Motor neuron (in vitro differentiated cells): Measurements from ENCODE around the gene BHLHE41. TPM values are rescaled to one million over a fixed set of nuclear protein-coding genes. Genes with fewer than 3 reads are reported as not detected.

Experiments
- ATAC-seq, 8 experiments: fragments of 200-7000 bp; cut with Tn5 transposase; replicated peaks in 6 of 8; 2 replicates each; pipeline ENCODE4 v1.8.0; 2021; ENCODE audit warnings: mild to moderate bottlenecking in 8 of 8, moderate library complexity in 8 of 8
- H3K27ac ChIP-seq, 2 donors: fragments of 250-450 bp; sonication (Bioruptor Pico); 2 replicates each; pipeline ENCODE4 v1.9.0; 2021; ENCODE audit warnings: antibody characterized with exemption in 2 of 2, mild to moderate bottlenecking in 2 of 2, moderate library complexity in 1 of 2
- H3K4me1 ChIP-seq, 2 donors: fragments of 250-450 bp; sonication (Bioruptor Pico); replicated peaks in 1 of 2; 2 replicates each; pipeline ENCODE4 v1.6.1; 2021; ENCODE audit warnings: antibody characterized with exemption in 2 of 2, mild to moderate bottlenecking in 2 of 2, moderate library complexity in 1 of 2
- H3K4me3 ChIP-seq, 5 donors: fragments of 250-450 bp; sonication (Bioruptor Pico); 2 replicates each; pipeline ENCODE4 v1.9.0; 2021; ENCODE audit warnings: antibody characterized with exemption in 5 of 5, mild to moderate bottlenecking in 5 of 5, moderate library complexity in 4 of 5
- WGBS, 10 experiments: fragments of 450-650 bp; shearing (Covaris generic); methylation state at CpG; one replicate each; pipeline ENCODE4 v1.0.0; 2022; 5-methylcytosine and 5-hydroxymethylcytosine counted together
- in situ Hi-C, 9 experiments: fragments of 400-800 bp; cut with MboI; loops; one replicate each; pipeline ENCODE4 v1.15.0; 2021; ENCODE audit warnings: low sequenced_read_pairs in 9 of 9, low pct_unique_long_range_greater_than_20kb in 2 of 9; ENCODE audit not compliant: unreplicated experiment in 9 of 9
- total RNA-seq, 8 experiments: library from RNA; unstranded; fragments of 300-600 nt; gene quantifications; 2 replicates each; pipeline versions ENCODE4 v1.2.3 to v1.2.4, GENCODE V29; 2022

BHLHE41 gene
- total RNA-seq, 8 experiments from 2014 or later: 0.14 to 42.1 (median 0.52) TPM; not detected in 1

DNA sequence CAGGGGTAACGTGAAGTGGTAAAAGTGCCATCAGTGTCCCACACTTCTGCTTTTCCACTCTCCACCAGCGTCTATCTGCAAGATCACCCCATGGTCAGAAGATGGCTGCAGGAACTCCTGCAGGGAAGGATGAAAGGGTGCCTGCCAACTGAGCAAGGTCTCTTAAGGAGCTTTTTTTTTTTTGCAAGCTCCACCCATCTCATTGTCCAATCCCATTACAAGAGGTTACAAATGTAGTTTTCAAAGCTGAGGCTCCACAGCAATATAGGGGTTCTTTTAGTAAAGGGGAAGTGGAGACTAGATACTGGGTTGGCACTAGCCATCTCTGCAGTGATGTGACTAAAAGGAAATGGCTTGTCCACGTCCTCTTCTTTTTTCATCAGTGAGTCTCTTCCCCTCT lies 5.9 kb upstream of the BHLHE41 start:
- ATAC-seq: no peak
- Histone ChIP-seq H3K4me1 (peaks cover 0 to 3% of the 10 kb centered on the region in 2 donors), H3K4me3 (no peak overlapping the region), H3K27ac (no peak overlapping the region)
- WGBS, 10 experiments: 53 to 100% (median 80%) methylated on average over 1 to 3 of the region's 3 CpGs; no CpG with 5 or more reads in 1 of the 10 experiments
- in situ Hi-C loops: no loop called here

DNA sequence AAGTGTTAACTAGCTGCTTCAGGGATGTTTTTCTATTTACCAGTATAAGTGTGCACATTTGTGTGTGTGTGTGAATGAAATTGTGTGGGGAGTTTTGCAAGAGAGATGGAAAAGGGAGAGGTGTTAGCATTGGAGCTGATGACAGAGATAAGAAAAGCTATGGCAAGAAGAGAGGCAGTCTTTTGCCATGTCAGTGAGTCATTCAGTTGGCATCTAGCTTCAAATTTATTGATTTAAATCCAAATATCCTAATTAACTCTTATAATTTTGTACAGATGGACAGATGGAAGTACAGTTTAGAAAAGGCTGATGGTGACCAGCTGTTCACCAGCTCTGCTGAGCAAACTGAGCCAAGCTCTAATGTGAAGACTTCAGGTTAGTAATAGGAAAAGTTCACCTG lies 3.3 kb upstream of the BHLHE41 start:
- peaks cover 5 to 7% of the 10 kb centered on the region in 2 donors for H3K4me1 ChIP-seq
- H3K4me3 ChIP-seq: no peak overlapping the region
- in situ Hi-C loops: no loop called here
- no peak overlapping the region for H3K27ac ChIP-seq
- no peak for ATAC-seq

DNA sequence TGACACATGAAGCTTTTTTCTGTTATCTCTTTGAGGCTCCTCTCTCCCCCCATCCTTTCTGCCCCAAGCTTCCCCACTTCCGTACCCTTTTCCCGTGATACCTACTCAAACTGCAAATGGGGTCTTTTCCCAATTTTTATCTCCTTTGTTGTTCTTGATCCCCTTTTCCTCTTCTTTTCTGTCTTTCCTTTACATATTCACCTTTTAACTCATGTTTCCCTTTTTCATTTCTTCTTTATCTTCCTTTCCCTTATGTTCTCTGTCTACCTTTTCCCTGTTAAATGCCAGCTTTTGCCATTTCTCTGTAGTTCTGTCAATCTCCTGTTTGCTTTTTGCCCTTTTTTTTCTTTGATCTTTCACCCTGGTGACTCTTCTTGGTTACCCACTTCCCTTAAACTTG lies 2.6 kb upstream of the BHLHE41 start:
- Histone ChIP-seq H3K27ac (no peak overlapping the region), H3K4me3 (peak overlapping the region in 1 of 5 donors; percentile 57), H3K4me1 (peaks cover 7 to 9% of the 10 kb centered on the region in 2 donors)
- 49 to 100% (median 61%) methylated on average over 2 of the region's 2 CpGs; no CpG with 5 or more reads in 1 of the 10 experiments for WGBS, 10 experiments
- no peak for ATAC-seq
- in situ Hi-C loops: no loop called here

DNA sequence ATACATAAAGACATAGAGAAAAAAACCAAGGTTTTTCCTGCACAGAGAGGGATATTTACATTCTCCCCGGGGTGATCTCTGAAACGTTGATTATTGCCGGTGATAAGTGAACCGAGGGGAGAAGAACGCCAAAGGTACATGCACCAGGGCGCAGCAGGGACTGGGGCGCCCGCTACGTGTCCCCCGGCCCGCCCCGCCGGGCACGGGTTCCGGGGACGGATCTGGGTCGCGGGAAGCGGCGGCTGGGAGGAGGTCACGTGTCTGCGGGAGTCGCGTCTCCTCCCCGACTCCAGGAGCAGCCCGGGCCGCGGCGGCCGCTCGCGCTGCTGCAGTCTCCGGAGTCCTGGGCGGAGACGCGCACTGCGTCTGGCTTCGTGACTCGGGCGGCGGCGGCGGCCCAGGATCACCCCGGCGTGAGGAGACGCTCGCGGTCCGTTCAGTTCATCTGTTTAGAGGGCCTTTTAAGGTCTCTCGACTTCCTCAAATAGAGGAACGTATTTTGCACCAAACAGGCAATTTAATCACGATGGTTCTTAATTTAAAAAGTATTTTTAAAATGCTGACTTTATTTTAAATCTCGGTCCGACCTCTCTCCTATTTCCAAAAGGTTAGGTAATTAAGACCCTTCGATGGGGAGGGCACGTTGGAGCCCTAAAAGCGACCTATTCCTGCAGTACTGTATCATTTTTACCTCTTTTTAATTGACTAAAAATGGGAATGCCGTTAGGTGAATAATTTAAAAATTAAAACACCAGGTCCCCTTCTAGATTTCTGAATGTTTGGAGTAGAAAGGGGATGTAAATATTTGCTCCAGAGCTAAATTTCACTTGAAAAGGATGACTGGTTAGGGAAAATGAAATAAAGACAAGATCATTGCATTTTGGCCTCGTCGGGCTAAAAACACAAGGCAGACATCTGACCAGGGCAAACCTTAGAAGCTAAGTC lies 1.8 kb upstream of the BHLHE41 start:
- Histone ChIP-seq H3K4me3 (peak overlapping the region; percentile 38 to 57 (median 49)), H3K4me1 (peaks cover 7 to 9% of the 10 kb centered on the region in 2 donors), H3K27ac (peak overlapping the region; percentile 44 to 80)
- in situ Hi-C loops: no loop called here
- peak; percentile 50 to 75 (median 66) for ATAC-seq
- 0 to 50% (median 13%) methylated on average over 4 to 24 of the region's 60 CpGs for WGBS, 10 experiments

DNA sequence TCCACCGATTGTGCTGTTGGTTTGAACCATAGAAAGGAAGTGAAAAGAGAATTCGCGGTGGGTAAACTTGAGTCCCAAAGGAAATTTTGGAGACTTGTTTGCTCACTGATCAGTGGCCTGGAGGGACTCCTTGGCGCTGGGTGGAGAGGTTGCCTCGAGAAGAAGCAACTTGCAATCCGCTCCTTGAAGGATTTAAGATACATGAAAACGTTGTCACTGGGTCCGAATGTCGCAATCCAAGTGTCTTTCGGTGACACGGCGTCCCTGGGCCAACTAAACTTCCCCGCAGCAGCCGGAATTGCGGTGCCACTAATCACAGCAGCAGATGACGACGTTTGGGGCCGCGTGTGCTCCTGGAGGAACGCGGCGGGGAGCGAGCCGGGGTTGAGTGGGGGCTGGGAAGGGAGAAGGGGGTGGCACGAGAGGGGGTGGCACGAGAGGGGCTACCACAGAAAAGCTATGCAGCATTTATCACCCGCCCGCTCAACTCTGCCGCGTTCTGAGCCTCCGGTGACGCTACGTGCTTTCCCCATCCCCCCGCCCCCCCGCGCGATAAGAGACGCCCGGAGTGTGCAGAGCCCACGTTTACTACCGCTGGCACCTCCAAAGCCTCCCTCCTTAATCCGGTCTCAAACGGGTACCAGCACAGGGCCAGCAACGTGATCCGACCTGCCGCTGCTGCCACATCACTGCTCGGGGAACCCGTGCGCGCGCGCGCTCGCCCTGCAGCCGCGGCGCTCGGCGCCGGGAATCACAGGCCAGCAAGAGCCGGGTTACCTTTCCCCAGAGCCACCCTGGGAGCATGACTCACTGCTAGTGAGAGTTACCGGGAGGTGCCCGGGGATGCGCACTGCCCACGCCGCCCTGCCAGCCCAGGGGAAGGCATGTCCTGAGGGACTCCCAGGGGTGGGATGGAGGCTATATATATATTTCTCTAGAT lies 833 bp upstream of the BHLHE41 start:
- ATAC-seq: peak; percentile 52 to 84 (median 78)
- peaks cover 7 to 9% of the 10 kb centered on the region in 2 donors for H3K4me1 ChIP-seq
- peak overlapping the region; percentile 44 to 80 for H3K27ac ChIP-seq
- peak overlapping the region; percentile 38 to 57 (median 49) for H3K4me3 ChIP-seq
- WGBS, 10 experiments: 0 to 2% (median 0%) methylated on average over 1 to 10 of the region's 66 CpGs; no CpG with 5 or more reads in 3 of the 10 experiments
- in situ Hi-C loops: no loop called here

DNA sequence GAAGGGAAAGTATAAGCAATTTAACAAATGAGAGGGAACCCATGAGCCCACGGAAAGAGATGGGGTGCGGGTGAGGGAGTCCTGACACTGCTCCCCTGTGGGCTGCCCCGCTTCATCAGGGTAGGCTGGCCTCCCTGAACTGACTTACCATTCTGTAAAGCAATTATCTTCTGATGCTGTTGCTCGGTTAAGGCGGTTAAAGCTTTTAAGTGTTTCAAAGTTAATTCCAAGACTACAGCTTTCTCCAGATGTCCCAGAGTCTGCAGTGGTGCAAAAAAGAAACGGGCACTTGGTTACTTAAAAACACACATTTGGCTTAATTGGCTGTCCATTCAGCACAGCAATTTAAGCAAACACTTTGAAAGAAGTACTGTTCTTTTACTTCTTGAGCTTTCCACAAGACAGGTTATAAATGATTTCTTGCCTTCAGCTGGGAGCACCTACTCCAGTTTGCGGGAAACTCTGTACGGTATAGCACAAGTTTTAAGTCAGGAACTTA lies 1.3 kb downstream of the BHLHE41 start:
- Histone ChIP-seq H3K27ac (no peak overlapping the region), H3K4me1 (peaks cover 7 to 9% of the 10 kb centered on the region in 2 donors), H3K4me3 (peak overlapping the region in 4 of 5 donors; percentile 38 to 57 (median 55))
- ATAC-seq: no peak
- in situ Hi-C loops: loop anchor here in 3 of 9 experiments (25.0 kb wide), 1 partner anchor 514 kb away; no protein-coding TSS in a partner anchor
- WGBS, 10 experiments: 0 to 19% (median 3%) methylated on average over 1 to 8 of the region's 8 CpGs; no CpG with 5 or more reads in 2 of the 10 experiments

DNA sequence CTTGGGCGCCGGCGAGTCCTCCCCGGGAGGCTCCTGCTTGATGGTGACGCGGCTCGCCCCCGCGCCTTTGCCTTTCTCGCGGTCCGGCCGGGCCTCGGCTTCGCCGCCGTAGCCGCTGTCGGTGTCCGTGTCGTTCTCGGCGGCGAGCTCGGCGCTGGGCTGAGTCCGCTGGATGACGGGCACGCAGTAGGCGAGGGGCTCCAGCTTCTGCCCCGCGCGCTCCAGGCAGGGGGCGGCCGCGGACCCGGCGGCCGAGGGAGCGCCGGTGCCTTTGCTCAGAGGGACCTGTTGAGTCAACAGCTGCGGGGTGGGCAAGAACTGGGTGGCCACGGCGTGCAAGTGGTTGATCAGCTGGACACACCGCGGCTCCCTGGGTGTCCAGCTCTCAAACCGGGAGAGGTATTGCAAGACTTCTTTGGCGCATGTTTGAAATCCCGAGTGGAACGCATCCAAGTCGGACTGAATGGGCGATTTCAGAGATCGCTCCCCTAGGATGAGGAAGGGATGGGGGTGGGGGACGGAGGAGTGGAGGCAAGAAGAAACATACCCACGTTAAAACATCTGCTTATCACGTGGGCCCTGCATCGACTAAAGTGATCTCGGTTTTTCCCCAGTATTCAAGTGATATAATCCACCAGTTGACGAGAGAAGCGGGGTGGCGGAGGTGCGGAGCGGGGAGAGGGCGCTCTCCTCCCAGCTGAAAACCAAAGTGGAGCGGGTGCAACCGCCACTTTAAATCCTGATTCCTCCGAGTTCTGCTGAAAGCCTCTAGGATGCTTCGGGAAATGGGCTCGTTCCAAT lies 2.0 kb downstream of the BHLHE41 start:
- in situ Hi-C loops: loop anchor here in 3 of 9 experiments (25.0 kb wide), 1 partner anchor 514 kb away; no protein-coding TSS in a partner anchor
- Histone ChIP-seq H3K4me1 (peaks cover 7 to 9% of the 10 kb centered on the region in 2 donors), H3K4me3 (peak overlapping the region; percentile 38 to 57 (median 53)), H3K27ac (no peak overlapping the region)
- WGBS, 10 experiments: 0 to 7% (median 1%) methylated on average over 3 to 23 of the region's 69 CpGs; no CpG with 5 or more reads in 5 of the 10 experiments
- peak; percentile 3 to 49 (median 34) for ATAC-seq

DNA sequence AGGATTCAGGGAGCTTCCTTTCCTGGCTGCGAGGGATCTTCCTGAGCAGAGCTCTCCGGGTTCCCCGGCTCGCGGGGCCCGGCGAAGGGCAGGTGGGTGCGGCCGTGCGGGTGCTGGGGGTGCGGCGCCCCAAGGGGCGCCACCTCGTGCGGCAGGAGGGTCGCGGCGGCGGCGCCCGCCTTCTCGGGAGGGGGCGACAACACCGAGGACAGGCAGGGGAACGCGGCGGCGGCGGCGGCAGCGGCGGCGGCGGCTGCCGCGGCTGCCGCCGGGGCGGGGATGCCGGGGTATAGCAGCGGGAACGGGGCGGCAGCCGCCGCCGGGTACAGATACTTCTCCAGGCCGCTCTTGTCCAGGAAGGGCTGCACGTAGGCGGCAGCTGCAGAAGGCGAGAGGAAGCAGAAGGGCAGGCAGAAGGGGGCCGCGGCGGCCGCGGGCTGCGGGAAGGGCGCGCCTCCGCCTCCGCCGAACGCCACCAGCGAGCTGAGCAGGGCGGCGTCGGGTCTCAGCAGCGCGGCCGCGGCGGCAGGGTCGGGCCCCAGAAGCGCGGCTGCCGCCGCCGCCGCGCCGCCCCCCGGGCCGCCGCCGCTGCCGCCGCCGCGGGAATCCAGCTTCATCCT lies 2.7 kb downstream of the BHLHE41 start:
- peak; percentile 3 to 39 (median 8) for ATAC-seq

DNA sequence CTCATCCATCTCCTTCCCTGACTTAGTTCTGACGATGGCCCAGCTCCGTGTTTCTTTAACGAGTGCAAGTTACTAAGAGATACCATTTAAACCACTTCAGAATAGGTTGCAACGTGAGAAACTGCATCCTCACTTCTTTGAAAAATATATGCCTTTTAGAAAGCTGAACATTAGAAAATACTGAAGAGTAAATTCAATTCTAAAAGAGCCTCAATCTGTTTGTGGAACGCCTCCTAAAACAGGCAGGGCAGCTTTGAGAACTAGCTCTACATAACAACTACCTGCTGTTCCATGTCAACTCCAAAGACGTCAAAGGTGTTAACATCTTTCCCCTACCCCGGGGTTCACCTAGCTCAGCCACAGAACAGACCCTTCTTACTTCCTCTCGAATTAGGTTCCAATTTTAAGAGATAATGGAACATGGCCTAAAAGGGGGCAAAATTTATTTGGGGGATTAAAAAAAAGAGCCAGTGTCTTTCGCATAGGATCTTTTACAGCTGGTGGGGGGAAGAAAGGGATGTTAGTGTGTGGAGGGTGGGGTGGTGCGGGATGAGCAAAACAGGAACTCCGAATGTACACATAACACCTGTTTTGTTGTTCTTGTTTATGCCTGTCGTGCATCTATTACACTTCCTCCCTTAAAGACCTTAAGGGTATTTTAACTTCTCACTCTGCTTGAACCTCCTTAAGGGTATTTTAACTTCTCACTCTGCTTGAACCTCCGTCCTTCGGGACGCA lies 3.3 kb downstream of the BHLHE41 start:
- H3K4me1 ChIP-seq: peaks cover 4 to 9% of the 10 kb centered on the region in 2 donors
- H3K4me3 ChIP-seq: peak overlapping the region; percentile 38 to 57 (median 53)
- ATAC-seq: no peak
- H3K27ac ChIP-seq: no peak overlapping the region
- WGBS, 10 experiments: 26 to 84% (median 64%) methylated on average over 4 to 14 of the region's 15 CpGs
- in situ Hi-C loops: loop anchor here in 3 of 9 experiments (25.0 kb wide), 1 partner anchor 516 kb away; no protein-coding TSS in a partner anchor

More for the DNA sequence above, 2.7 kb downstream of the BHLHE41 start:
- in situ Hi-C loops: loop anchor here in 3 of 9 experiments (25.0 kb wide), 1 partner anchor 515 kb away; no protein-coding TSS in a partner anchor
- 5 to 7% methylated on average over 3 to 4 of the region's 88 CpGs; no CpG with 5 or more reads in 8 of the 10 experiments for WGBS, 10 experiments
- peak overlapping the region; percentile 38 to 57 (median 53) for H3K4me3 ChIP-seq
- peaks cover 6 to 9% of the 10 kb centered on the region in 2 donors for H3K4me1 ChIP-seq
- H3K27ac ChIP-seq: no peak overlapping the region

DNA sequence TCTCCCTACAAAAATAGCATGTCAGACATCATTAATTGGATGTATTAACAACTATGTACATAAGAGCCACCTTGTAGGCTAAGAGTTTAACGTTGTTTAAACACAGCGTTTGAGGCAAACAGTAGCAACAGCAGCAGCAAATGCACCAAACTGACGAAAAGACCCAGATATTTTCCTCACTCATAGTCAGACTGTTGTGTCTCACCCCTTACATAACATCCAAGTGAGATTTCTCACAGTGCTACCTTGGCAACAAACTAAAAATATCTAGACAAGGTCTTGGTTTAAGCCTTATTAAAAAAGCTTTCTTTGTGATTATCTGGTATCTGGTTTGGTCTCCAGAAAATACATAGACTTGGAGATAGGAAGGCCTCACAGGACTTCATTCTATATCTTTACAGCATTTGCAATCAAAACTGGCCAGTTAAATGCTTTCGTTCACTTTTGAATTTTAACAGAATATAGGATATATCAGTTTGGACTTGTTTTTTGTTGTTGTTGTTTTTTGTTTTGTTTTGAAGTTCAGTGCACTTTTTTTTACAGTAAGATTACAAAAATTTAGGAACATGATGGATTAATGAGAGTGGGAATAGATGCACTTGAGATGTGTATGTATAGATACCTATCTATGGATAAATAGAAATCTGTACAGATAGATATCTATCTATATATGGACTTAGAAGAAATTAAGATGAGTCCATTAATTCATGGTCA lies 4.1 kb downstream of the BHLHE41 start:
- Histone ChIP-seq H3K27ac (no peak overlapping the region), H3K4me1 (peaks cover 4 to 9% of the 10 kb centered on the region in 2 donors), H3K4me3 (no peak overlapping the region)
- WGBS, 10 experiments: 55 to 100% (median 83%) methylated on average over 1 to 4 of the region's 4 CpGs
- ATAC-seq: no peak
- in situ Hi-C loops: loop anchor here in 3 of 9 experiments (25.0 kb wide), 1 partner anchor 517 kb away; no protein-coding TSS in a partner anchor
